Endometrium (tissue), 2 donors: ENCODE results near the gene ZNF563.
"Not testable (repeated sequence)": the region's sequence is repeated elsewhere in the genome, so short reads cannot be mapped to it uniquely, and the experiment has no call there.

Experiments used
- FAIRE-seq: peaks from 2 replicates; lab custom pipeline; 2012; peaks lifted over from hg19 to GRCh38; lab: Jason Lieb, UNC
- donor health status: control.
- donor health status: control.

ZNF563 gene

DNA sequence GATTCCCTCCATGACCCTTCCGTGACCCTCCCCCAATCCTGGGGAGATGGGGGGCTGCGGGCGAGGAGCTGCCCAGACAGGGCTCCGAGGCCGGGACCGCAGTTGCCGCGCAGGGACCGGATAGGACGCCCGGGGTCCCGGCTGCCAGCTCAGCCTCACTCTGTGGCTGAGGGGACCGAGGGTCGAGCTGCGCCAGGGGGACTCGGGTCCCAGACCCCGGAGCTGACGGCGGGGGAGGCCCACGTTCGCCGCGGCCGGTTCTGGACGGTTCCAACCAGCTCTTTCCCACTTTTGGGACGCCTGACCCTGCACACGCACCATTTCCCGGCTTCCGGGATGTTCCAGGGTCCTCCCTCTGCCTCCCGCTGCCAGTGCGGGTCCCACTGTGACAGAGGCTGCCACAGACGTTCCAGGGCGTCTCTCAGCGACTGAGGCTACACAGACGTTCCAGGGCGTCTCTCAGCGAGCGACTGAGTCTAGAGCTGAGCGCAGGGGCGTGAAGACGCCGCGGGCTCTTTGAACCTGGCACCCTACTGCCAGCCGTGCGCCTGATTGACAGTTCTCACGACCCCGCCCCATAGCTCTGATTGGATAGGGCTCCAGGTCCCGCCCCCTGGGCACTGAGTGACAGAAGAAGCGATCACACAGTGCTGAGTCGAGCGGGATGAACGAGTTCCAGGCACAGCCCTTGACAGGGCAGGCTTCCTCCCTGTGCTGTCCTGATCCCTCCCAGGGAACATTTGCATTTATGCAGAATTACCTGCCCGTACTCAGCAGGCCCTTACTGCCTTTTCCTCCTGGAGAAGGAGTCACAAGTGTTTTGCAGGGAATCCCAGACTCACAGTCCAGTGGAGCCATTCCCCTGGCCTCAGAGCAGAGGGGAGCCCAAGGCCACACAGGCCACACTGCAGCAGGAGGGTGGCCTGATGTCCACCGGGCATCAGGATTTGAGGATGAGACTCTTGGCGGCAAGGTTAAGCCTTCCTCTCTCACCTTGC, at the start of gene ZNF563:
Gene ZNF563, minus strand, starts transcription at position 472 of the 998 bp plus-strand sequence. Its CDS starts 151 bp downstream, at position 321.
- peak; percentile 87 for FAIRE-seq

DNA sequence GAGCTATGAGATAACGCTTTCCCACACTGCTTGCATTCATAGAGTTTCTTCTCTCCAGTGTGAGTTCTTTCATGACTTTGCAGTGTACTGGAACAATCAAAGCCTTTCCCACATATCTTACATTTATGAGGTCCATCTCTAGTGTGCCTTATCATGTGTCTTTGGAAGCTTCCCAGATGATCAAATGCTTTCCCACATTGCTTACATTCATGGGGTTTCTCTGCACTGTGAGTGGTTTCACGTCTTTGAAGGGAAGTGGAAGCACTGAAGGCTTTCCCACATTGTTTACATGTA, 47.0 kb upstream of the ZNF563 start:
- no peak for FAIRE-seq

DNA sequence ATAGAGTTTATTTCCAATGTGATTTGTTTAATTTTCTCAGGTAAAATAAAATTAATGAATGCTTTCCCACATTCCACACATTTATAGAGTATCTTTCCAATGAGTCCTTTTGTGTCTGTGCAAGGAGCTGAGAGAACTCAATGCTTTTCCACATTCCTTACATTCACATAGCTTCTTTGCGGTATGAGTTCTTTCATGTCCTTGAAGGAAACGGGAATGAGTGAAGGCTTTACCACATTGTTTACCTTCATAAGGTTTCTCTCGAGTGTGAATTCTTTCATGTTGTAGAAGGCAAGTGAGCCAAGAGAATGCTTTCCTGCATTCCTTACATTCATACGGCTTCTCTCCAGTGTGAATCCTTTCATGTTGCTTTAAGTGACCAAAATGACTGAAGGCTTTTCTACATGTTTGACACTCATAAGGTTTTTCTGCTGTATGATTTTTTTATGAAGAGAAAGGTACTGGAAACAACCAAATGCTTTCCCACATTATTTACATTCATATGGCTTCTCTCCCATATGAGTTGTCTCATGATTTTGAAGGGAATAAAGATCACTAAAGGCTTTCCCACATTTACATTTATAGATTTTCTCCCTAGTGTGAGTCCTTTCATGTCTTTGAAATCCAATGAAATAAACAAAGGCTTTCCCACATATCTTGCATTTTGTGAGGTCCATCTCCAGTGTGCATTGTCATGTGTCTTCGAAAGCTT, 46.5 kb upstream of the ZNF563 start:
- no peak for FAIRE-seq

- FAIRE-seq, result no peak
Observed at GRCh38 chr19:12374026-12374425, 40.6 kb upstream of the ZNF563 start.

DNA sequence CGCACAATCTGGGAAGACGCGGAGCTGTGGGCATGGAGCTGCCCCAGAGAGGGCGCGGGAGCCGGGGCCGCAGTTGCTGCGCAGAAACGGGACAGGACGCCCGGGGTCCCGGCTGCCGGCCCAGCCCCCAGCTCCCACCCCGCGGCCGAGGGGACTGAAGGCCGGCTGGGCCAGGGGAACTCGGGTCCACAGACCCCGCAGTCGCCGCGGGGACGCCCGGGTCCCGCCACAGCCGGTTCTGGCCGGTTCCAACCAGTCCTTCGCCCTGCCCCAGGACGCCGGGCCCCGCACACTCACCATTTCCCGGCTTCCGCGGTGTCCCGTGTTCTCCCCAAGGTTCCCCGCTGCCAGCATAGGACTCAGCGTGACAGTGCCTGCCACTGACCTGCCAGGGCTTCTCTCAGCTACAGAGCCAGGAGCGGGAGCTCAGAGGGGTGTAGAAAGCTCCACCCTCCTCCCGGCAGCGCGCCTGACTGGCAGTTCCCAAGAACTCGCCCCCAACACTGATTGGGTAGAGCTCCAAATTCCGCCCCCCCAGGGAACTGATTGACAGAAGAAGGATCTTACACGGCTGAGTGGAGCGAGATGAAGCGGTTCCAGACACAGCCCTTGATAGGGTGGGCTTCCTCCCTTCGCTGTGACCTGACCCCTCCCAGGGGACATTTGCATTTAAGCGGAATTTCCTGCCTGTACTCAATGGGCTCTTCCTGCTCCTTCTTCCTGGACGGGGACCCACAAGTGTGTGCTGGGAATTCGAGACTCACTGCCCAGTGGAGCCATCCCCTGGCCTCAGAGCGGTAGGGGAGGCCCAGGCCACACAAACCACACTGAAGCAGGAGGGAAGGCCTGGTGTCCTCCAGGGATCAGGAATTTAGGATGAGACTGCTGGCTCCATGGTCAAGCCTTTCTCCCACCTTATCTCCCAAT, 32.1 kb upstream of the ZNF563 start, which contains the start of gene ZNF442:
Gene ZNF442, minus strand, starts transcription at position 448 of the 927 bp plus-strand sequence. CDS start 2,052 bp downstream, outside the sequence.
- peak; percentile 94 for FAIRE-seq

DNA sequence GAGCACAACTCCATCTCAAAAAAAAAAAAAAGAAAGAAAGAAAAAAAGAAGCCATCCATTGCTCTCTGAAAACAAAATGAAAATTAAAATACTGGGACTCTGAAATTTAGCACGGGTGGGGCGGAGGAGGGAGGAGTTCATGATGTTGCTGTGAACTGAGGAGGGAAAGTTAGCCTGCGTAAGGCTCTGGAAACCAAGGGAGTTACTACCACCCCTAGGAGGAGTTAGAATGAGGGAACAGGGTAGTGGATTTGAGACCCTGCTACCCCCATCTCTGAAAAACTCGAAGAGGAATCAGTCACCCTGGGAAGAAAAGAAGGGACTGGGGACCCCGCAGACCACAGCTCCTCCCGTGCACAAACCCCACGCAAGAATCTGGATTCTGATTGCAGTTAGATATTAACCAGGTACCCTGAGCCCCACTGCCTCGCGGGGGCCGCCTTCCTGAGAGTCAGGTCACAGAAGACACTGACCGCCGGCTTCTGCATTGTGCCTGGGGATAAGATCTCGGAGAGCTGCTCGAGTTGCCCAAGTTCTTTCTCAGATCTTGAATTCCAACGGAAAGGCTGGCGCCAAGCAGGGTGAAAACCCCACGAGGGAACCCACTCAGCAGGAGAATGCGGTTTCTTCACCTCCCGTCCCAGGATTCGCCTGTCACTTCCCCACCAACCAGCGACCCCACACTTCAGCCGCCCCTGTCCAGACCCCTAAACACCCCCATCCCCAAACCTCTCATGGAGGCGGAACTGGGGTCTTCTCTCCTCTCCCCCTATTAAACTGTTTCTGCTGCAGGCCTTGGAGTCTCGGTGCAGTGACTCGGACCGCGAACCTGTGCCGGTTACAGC, 31.2 kb upstream of the ZNF563 start:
- no peak for FAIRE-seq

GRCh38 chr19:12362236-12362635, 28.8 kb upstream of the ZNF563 start:
- not testable (repeated sequence) for FAIRE-seq

GRCh38 chr19:12353375-12353774, 19.9 kb upstream of the ZNF563 start:
- no peak for FAIRE-seq

- FAIRE-seq, result no peak
Observed at GRCh38 chr19:12350890-12351197, 17.4 kb upstream of the ZNF563 start.

DNA sequence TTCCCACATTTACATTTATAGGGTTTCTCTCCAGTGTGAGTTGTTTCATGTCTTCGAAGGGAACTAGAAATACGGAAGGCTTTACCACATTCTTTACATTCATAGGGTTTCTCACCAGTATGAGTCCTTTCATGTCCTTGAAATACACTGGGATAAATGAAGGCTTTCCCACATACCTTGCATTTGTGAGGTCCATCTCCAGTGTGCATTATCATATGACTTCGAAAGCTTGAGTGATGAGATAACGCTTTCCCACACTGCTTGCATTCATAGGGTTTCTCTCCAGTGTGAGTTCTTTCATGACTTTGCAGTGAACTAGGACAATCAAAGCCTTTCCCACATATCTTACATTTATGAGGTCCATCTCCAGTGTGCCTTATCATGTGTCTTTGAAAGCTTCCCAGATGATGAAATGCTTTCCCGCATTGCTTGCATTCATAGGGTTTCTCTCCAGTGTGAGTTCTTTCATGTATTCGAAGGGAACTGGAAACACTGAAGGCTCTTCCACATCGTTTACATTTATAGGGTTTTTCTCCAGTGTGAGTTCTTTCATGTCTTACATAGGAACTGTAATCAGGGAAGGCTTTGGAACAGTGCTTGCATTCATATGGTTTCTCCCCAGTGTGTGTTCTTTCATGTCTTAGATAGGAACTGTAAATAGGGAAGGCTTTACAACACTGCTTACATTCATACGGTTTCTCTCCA, 16.9 kb upstream of the ZNF563 start:
- FAIRE-seq, result no peak

- no peak for FAIRE-seq
Observed at GRCh38 chr19:12346896-12347295, 13.5 kb upstream of the ZNF563 start.

GRCh38 chr19:12345197-12345596, 11.8 kb upstream of the ZNF563 start:
- FAIRE-seq, result no peak

DNA sequence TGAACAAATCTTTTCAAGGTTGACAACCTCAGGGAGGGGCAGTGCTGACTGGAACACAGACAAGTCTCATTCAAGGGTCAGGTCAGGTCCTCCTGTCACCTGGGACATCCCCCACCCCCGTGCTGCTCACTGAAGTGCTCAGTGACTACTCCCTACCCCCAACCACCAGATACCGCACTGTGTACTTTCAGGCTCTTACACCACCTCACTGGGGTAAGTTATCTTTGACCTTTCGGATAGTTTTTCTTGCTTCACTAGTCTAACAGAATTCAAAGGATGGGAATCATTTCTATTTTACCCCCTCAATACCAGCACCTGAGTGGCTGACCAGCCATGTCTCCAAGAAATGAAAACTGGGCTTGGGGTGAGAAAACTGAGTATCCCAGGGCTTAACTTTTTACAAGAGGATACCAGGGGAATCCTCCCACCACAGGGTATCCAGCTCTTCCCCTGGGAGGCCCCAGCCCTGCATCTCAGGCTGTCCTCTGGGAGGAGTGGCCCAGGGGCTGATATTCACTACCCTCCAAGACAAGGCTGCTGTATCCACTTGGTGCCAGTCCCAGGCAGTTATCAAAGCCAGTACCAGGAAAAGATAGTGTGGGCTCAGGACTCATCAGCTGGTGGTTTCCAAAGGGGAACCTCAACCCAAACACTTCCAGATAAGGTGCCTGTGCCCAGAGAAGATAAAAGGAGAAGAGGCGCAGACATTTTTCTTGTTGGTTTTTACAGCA, 2.1 kb downstream of the ZNF563 start:
- FAIRE-seq, result no peak

- no peak for FAIRE-seq
Observed at GRCh38 chr19:12330340-12330739, 3.1 kb downstream of the ZNF563 start.

DNA sequence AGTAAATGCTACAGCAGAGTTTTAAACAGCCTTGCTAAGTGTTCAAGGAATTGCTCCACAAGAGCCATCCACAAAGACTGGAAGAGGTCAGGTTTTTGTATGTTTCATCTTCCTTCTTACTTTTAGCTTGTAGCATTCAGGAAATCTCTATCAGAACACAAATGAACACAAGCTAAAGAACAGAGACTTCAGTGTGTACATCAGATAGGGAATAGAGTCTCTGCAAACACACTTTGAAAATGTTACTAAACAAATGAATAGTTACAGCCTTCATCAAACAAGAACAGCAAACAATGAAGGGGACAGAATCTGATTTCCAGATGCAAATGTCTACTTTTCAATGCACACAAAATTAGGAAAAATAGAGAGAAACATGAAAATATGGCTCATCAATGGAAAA, 7.7 kb downstream of the ZNF563 start:
- FAIRE-seq, result no peak

- FAIRE-seq, result no peak
Observed at GRCh38 chr19:12318782-12319413, 14.5 kb downstream of the ZNF563 start.

GRCh38 chr19:12314553-12314952, 18.9 kb downstream of the ZNF563 start:
- FAIRE-seq, result no peak

DNA sequence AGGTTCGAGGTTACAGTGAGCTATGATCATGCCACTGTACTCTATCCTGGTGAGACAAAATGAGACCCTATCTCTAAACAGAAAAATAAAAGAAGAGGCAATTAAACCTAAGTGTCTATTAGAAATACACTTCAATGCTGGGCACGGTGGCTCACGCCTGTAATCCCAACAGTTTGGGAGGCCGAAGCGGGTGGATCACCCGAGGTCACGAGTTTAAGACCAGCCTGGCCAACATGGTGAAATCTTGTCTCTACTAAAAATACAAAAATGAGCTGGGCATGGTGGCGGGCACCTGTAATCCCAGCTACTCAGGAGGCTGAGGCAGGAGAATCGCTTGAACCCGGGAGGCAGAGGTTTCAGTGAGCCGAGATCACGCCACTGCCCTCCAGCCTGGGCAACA, 24.5 kb downstream of the ZNF563 start:
- FAIRE-seq, result not testable (repeated sequence)

GRCh38 chr19:12295191-12295590, 38.2 kb downstream of the ZNF563 start:
- FAIRE-seq, result no peak
